SJCRH30 (cell line): ENCODE data around the gene TRPM2. TPM values are rescaled to one million over a fixed set of nuclear protein-coding genes. Genes with fewer than 3 reads are reported as not detected.

Experiments used
- DNase-seq, 2 experiments: peaks; one replicate each; pipeline ENCODE4 v3.0.0-alpha.2; 2015 to 2020
- H3K27ac ChIP-seq: fragments of 250-450 bp; sonication (Bioruptor Pico); 2 replicates; pipeline ENCODE4 v1.5.1; 2020; ENCODE audit warnings: mild to moderate bottlenecking, moderate library complexity
- H3K27me3 ChIP-seq: fragments of 250-450 bp; sonication (Bioruptor Pico); 2 replicates; pipeline ENCODE4 v1.5.1; 2020; ENCODE audit warnings: mild to moderate bottlenecking, moderate library complexity
- H3K36me3 ChIP-seq: fragments of 250-450 bp; sonication (Bioruptor Pico); 2 replicates; pipeline ENCODE4 v1.5.1; 2020; ENCODE audit warnings: mild to moderate bottlenecking, moderate library complexity
- H3K4me1 ChIP-seq: fragments of 250-450 bp; sonication (Bioruptor Pico); 2 replicates; pipeline ENCODE4 v1.5.1; 2020; ENCODE audit warnings: mild to moderate bottlenecking, moderate library complexity
- H3K4me3 ChIP-seq: fragments of 250-450 bp; sonication (Bioruptor Pico); 2 replicates; pipeline ENCODE4 v1.5.1; 2020; ENCODE audit warnings: mild to moderate bottlenecking, moderate library complexity
- H3K9me3 ChIP-seq: fragments of 250-450 bp; sonication (Bioruptor Pico); replicated peaks from 2 replicates; pipeline ENCODE4 v1.5.1; 2020; ENCODE audit warnings: mild to moderate bottlenecking, moderate library complexity
- total RNA-seq: library from RNA; depleted of rRNA; stranded (reverse); fragments of >200 nt; shearing (Covaris generic); gene quantifications from 2 replicates; pipeline ENCODE4 v1.2.3, GENCODE V29; 2014

The TRPM2 gene
- total RNA-seq, 1 experiment from 2014 or later, result 0.87 TPM

DNA sequence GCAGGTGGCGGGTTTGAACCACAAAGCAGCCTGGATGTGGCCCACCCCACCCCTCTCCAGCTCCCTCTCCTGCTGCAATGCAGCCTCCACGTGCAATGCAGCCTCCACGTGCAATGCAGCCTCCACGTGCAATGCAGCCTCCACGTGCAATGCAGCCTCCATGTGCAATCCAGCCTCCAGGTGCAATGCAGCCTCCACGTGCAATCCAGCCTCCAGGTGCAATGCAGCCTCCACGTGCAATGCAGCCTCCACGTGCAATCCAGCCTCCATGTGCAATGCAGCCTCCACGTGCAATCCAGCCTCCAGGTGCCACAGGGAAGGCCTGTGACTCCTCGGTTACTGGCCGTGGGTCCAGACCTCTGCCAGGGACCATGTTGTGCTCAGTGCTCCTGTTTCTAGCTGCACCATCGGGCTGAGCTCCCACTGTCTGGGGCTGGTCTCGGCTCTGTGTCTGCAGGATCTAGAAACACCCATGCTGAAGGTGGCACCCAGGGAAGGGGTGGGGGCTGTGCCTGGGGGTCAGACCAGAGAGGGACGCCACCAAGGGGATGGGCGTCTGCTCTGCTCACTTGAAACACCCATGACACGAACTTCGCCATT lies 90.0 kb downstream of the TRPM2 start:
- Histone ChIP-seq H3K4me3 (no peak overlapping the region), H3K27ac (no peak overlapping the region), H3K9me3 (no peaks in the 10 kb centered on the region), H3K4me1 (no peaks in the 10 kb centered on the region), H3K36me3 (no peaks in the 10 kb centered on the region), H3K27me3 (no peaks in the 10 kb centered on the region)
- DNase-seq, result no peak

DNA sequence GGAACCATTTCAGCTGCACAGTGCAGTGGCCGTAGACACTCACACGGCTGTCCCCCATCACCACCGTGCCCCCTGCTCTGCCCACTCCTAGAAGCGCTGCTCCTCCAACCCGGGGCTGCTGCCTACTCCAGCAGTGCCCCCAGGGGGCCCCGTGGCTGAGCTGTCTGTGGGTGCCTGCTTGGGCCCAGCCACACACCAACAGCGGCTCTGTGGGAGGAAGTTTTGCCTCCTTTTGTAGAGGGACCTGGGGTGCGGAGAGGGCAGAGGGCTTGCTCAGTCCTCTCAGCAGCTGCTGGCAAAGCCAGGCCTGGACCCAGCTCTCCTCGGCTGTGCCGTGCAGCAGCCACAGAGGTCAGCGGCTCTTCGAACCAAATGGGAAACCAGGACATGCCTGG lies 90.5 kb downstream of the TRPM2 start:
- no peak overlapping the region for H3K27ac ChIP-seq
- no peak for DNase-seq
- H3K4me1 ChIP-seq, result no peaks in the 10 kb centered on the region
- H3K9me3 ChIP-seq, result no peaks in the 10 kb centered on the region
- no peaks in the 10 kb centered on the region for H3K36me3 ChIP-seq
- no peak overlapping the region for H3K4me3 ChIP-seq
- 0 out of 2 replicates have a peak, but pooled peaks cover 3% of the 10 kb centered on the region for H3K27me3 ChIP-seq

DNA sequence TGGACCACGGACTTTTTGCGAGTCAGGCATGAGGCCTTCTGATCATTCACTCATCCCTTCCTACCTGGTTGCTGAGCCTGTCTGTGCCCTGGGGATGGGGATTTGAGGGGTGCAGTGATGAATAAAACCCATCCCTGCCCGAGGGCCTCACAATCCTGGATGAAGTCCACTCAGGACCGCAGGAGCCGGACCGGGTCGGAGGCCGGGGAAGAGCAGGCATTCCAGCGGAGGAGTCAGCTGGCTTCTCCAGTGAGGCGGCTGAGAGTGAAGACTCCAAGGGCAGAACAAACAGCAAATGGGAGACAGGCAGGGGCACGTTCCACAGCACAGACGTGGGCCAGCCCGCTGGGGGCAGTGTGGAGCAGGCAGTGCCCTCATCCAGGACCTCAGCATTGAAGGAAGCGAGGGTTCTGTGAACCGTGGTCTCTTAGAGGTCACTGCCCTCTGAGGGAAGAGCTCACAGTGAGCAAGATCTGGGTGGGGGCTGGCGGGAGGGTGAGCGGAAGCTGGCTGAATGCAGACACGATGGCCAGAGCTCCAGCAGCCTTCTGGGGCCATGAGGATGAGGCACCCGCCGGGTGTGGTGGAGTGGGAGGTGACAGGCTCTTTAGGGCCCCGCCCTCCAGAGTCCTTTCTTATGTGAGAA lies 91.0 kb downstream of the TRPM2 start:
- DNase-seq, result peak in 1 of 2 experiments; percentile 11
- H3K27ac ChIP-seq, result no peak overlapping the region

DNA sequence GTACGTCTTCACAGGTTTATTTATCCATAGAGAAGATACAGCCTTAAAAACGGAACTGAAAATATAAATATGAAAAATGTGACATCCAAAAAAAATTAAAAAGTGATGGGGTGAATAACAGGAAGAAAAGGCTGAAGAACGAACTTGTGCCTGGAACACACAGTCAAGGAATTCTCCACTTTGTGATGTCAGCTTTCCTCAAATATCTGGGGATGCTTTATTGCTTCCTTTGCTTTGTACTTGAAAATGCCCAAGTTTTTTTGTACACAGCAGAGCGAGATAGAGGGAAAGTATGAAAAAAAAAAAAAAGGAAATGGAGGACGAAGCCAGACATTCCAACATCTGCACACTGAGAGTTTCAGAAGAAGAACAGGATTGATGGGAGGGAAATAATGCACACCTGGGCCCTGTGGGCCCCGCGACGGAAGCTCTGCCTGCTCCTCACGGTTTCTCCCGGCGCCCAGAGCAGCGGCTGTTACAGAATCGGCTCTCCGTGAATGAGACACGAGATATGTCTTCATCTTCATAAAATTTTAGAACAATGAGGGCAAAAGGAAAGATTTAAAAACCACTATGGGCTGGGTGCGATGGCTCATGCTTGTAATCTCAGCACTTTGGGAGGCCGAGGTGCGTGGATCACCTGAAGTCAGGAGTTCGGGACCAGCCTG lies 91.9 kb downstream of the TRPM2 start:
- no peak overlapping the region for H3K27ac ChIP-seq
- 0 out of 2 replicates have a peak, but pooled peaks cover 7% of the 10 kb centered on the region for H3K27me3 ChIP-seq
- H3K4me3 ChIP-seq, result no peak overlapping the region
- no peaks in the 10 kb centered on the region for H3K36me3 ChIP-seq
- peaks cover 1% of the 10 kb centered on the region for H3K4me1 ChIP-seq
- H3K9me3 ChIP-seq, result no peaks in the 10 kb centered on the region
- no peak for DNase-seq

More for the DNA sequence above, 91.0 kb downstream of the TRPM2 start:
- Histone ChIP-seq H3K4me3 (no peak overlapping the region), H3K4me1 (no peaks in the 10 kb centered on the region; the same call in 1 of the 2 replicates), H3K36me3 (no peaks in the 10 kb centered on the region), H3K27me3 (0 out of 2 replicates have a peak, but pooled peaks cover 6% of the 10 kb centered on the region), H3K9me3 (no peaks in the 10 kb centered on the region)

DNA sequence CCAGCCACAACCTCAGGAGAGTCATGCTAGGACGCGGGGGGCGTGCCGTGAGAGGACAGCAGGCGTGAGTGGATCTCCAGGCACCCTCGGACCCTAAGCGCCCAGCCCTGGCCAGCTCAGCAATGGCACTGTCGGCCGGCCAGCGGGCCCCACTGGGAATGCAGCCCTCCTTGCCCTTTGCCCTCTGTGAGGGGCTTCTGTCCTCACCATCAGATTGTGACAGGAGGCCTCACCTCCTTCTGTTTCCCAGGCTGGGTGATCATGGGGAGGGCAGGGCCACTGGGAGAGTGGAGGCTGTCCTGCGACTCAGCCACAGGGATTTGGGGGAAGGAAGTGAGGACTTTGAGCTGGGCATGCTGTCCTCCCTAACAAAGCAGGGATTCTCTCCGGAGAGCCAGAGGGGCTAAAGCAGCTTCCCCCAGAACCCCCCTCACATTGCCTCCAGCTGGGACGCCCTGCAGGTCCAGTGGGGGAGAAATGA lies 95.3 kb downstream of the TRPM2 start:
- no peak overlapping the region for H3K27ac ChIP-seq
- H3K4me3 ChIP-seq, result no peak overlapping the region
- H3K27me3 ChIP-seq, result 0 out of 2 replicates have a peak, but pooled peaks cover 10% of the 10 kb centered on the region
- H3K36me3 ChIP-seq, result no peaks in the 10 kb centered on the region
- H3K4me1 ChIP-seq, result peaks cover 10% of the 10 kb centered on the region
- no peak for DNase-seq
- no peaks in the 10 kb centered on the region; the same call in 1 of the 2 replicates for H3K9me3 ChIP-seq

DNA sequence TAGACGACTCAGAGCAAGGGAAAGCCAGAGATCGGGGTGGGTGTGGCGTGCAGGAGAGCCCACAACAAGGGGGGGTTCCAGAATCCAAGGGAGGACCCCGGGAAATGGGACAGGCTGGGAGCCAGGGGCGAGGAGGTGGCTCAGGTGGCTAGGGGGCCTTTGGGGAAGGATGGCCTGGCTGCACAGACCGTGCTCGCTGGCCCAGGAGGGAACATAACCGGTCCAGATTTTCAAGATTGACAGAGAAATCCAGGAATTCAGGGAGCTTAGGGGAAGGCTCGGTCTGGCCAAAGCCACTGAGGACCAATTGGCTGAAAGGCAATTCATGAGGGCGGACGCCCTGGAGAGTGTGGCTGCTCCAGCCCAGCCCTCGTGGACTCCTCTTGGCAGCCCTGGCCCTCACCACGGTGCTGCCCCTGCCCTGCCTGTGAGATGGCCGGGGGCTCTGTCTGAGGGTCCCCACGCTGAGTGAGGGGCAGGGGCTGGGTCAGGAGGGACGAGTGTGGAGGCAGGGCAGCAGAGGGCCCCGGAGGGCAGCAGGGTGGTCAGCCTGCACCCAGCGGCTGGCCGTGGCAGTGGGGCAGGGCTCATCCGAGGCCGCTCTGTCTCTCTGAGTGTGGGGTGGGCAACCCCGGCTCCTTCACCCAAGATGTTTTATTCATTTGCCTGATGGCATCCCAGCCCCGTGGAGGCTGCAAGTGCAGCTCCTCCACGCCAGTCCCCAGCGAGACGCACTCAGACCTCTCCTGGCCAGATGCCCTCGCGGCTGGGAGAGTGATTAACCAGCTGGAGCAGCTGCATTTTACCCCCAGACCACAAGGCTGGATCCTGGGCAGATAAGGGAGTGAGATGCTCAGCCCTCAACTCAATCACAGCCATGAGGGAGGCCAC lies 96.3 kb downstream of the TRPM2 start:
- H3K4me3 ChIP-seq, result no peak overlapping the region
- H3K4me1 ChIP-seq, result peaks cover 10% of the 10 kb centered on the region
- H3K9me3 ChIP-seq, result peaks cover 6% of the 10 kb centered on the region
- no peaks in the 10 kb centered on the region for H3K36me3 ChIP-seq
- 0 out of 2 replicates have a peak, but pooled peaks cover 10% of the 10 kb centered on the region for H3K27me3 ChIP-seq
- DNase-seq, result peak; percentile 79 to 81
- H3K27ac ChIP-seq, result no peak overlapping the region; the same call in 1 of the 2 replicates

DNA sequence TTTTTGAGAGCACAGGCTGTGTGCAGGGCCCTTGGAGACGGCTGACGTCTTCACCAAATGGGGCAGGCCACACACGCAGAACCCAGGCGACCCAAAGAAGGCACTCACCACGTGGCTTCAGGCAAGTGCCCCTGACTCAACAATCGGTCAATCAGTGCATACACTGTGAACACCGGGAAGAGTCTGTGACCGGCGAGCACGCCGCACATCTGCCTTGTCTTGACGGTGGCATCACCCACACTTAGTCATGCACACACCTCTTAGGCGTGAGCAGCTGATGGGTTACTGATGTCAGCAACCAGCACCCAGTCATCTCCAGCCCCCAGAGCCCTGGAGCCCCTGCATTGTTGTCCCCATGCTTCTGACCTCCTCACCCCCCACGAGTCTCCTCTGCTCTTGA lies 97.0 kb downstream of the TRPM2 start:
- DNase-seq, result no peak
- Histone ChIP-seq H3K36me3 (no peaks in the 10 kb centered on the region), H3K27me3 (0 out of 2 replicates have a peak, but pooled peaks cover 10% of the 10 kb centered on the region), H3K4me3 (no peak overlapping the region), H3K27ac (no peak overlapping the region; the same call in 1 of the 2 replicates), H3K4me1 (peaks cover 10% of the 10 kb centered on the region), H3K9me3 (peaks cover 6% of the 10 kb centered on the region)

DNA sequence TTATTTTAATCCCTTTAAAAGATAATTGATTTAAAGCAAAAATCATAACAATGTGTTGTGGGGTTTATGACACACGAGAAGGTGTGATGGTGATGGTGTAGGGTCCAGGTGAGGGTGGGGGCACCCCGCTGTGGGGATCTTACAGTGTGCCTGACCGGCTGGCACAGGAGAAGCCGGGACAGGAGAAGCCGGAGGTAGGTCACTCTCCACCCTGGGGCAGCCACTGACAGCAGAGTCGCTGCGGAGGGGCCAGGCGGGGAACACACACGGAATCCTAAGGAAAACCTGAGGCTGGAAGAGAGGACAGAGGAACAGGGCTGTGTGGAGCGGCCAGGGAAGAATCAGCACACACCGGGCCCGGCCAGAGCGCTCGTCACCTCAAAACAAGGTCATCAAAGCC lies 97.6 kb downstream of the TRPM2 start:
- Histone ChIP-seq H3K36me3 (no peaks in the 10 kb centered on the region), H3K27ac (no peak overlapping the region; the same call in 1 of the 2 replicates), H3K27me3 (0 out of 2 replicates have a peak, but pooled peaks cover 10% of the 10 kb centered on the region), H3K9me3 (peaks cover 6% of the 10 kb centered on the region), H3K4me1 (peaks cover 10% of the 10 kb centered on the region), H3K4me3 (no peak overlapping the region)
- DNase-seq, result no peak

DNA sequence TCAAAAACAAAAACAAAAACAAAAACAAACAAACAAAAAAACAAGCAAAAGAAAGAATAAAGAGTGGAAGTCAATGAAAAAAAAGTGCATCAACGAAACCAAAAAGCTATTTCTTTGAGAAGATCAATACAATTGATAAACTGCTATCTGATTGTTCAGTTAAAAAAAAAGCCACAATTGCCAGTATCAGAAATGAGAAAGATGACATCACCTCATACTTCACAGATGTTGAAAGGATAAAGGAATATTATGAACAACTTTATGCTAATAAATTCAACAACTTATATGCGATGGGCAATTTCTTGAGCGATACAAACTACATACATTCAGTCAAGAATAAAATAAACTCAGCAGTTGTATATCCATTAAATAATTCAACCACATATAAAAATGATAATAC lies 99.7 kb downstream of the TRPM2 start:
- no peak overlapping the region for H3K4me3 ChIP-seq
- peaks cover 6% of the 10 kb centered on the region for H3K9me3 ChIP-seq
- H3K27me3 ChIP-seq, result 0 out of 2 replicates have a peak, but pooled peaks cover 10% of the 10 kb centered on the region
- H3K36me3 ChIP-seq, result no peaks in the 10 kb centered on the region
- peaks cover 10% of the 10 kb centered on the region for H3K4me1 ChIP-seq
- no peak overlapping the region for H3K27ac ChIP-seq
- no peak for DNase-seq

DNA sequence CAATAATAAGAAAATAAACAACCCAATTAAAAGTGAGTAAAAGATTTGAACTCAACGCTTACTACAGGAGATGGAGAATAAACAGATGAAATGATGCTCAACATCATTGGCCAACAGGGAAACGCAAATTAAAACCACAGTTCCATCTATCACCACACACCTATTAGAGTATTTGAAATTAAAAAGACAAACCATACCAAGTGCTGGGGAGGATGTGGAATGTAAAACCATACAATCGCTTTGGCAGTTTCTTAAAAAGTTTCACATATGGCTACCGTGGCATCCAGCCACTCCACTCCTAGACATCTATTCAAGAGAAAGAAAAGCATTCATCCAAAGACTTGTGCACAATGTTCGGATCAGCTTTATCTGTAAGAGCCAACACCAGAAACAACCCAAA lies 100.6 kb downstream of the TRPM2 start:
- Histone ChIP-seq H3K36me3 (no peaks in the 10 kb centered on the region), H3K4me3 (no peak overlapping the region), H3K27me3 (0 out of 2 replicates have a peak, but pooled peaks cover 6% of the 10 kb centered on the region), H3K4me1 (peaks cover 10% of the 10 kb centered on the region), H3K9me3 (peaks cover 6% of the 10 kb centered on the region), H3K27ac (no peak overlapping the region)
- no peak for DNase-seq

DNA sequence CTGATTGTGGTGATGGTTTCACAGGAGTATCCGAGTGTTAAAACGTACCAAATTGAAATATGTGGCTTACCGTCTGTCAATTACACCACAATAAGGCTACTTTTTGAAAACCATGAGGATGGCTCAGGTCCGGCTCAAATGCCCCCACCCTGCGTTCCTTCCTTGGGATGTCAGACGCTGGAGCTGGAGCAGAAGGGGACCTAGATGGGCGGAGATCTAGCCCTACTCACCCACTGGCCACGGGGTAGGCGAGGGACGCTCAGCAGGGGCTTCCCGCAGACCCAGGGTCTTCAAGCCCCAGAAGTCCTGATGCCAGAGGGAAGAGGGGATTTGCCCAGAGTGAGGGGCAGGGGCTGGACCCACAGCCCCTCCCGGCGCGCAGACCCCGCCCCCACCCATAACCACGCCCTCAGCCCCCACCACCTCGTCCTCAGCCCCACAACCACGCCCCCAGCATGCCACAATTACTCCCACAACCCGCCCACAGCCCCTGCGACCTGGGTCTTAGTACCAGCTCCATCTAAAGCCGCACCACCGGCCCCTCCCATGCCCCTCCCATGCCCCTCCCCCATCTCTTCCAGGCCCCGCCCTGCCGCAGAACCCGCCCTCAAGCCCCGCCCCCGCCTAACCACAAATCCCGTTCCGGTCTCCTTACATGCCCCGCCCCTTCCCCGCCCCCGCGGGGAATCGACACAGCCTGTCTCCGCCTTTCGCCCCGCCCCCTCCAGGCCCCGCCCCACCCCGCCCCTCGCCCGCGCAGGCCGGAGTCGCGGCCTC lies 101.5 kb downstream of the TRPM2 start, which contains the start of gene LRRC3:
Gene LRRC3 (plus strand): TSS at position 764 of the 777 bp plus-strand sequence. CDS start 1,135 bp downstream, outside the sequence.
- Histone ChIP-seq H3K27me3 (0 out of 2 replicates have a peak, but pooled peaks cover 3% of the 10 kb centered on the region), H3K27ac (no peak within 1 kb of the TSS), H3K36me3 (no peaks in the 10 kb centered on the region), H3K4me3 (no peak within 1 kb of the TSS), H3K9me3 (peaks cover 6% of the 10 kb centered on the region), H3K4me1 (peaks cover 10% of the 10 kb centered on the region)
- no peak for DNase-seq

DNA sequence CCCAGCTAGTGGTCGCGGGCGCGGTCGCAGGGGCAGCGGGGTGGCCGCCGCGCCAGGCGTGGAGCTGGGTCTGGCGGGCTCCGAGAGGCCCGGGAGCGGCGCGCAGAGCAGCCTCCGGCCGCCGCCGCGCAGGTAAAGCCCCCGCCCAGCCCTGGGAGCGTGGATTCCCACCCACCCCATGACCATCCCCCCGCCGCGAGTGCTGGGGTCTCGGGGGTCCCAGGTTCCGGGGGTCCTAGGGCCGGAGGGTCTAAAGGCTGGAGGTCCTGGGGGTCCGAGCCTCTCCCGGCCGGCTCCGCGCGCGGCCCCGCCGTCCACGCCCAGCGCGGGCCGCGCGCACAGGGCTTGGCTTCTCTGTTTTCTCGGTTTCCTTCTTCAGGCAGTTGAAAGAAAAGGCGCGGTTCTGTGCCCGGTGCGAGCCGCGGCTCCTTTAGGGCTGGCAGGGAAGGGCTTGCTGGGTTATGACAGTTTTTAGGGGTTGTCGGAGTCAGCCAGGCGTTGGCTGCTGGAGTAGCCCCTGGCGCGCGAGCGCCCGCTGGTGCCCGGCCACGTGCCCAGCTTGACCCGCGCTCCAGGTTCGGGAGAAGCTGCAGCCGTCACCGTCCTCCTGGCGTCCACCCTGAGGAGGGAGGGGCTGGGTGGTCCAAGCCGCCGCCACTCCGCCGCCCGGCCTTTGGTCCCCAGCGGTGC lies 102.2 kb downstream of the TRPM2 start:
- DNase-seq, result no peak

More for the DNA sequence above, 102.2 kb downstream of the TRPM2 start:
- H3K36me3 ChIP-seq, result no peaks in the 10 kb centered on the region
- no peak overlapping the region for H3K4me3 ChIP-seq
- H3K27me3 ChIP-seq, result 0 out of 2 replicates have a peak, but pooled peaks cover 3% of the 10 kb centered on the region
- H3K4me1 ChIP-seq, result peaks cover 5% of the 10 kb centered on the region
- H3K27ac ChIP-seq, result no peak overlapping the region
- H3K9me3 ChIP-seq, result peaks cover 6% of the 10 kb centered on the region
